Left ventricle myocardium inferior (tissue), 1 donor: ENCODE results near the gene FANCI. TPM values are rescaled to one million over a fixed set of nuclear protein-coding genes. Genes with fewer than 3 reads are reported as not detected.

Experiments
- DNase-seq: peaks from one replicate; pipeline ENCODE4 v3.0.0-alpha.2; 2020
- H3K27ac ChIP-seq: fragments of 200-600 bp; replicated peaks from 2 replicates; pipeline ENCODE4 v1.8.0; 2021
- H3K27me3 ChIP-seq: fragments of 200-600 bp; 2 replicates; pipeline ENCODE4 v1.8.0; 2021; ENCODE audit warnings: low read depth
- H3K36me3 ChIP-seq: fragments of 200-600 bp; 2 replicates; pipeline ENCODE4 v1.8.0; 2021
- H3K4me1 ChIP-seq: fragments of 200-600 bp; 2 replicates; pipeline ENCODE4 v1.8.0; 2021
- H3K4me3 ChIP-seq: fragments of 200-600 bp; 2 replicates; pipeline ENCODE4 v1.8.0; 2021; ENCODE audit warnings: mild to moderate bottlenecking, moderate library complexity
- H3K9me3 ChIP-seq: fragments of 200-600 bp; replicated peaks from 2 replicates; pipeline ENCODE4 v1.8.0; 2021
- CTCF ChIP-seq: fragments of 200-600 bp; IDR thresholded peaks from 2 replicates; pipeline ENCODE4 v1.8.0; 2021; ENCODE audit warnings: antibody characterized with exemption, mild to moderate bottlenecking, borderline replicate concordance
- intact Hi-C: fragments of 100-400 bp; cut with micrococcal nuclease; formaldehyde crosslinking; loops from one replicate; pipeline ENCODE4 v1.11.0; 2022
- total RNA-seq: library from RNA; stranded (reverse); fragmentation: NEBNext Ultra II Directional; extraction: Animal tissue kit (Norgen Biotek cat#: 25700); gene quantifications from one replicate; pipeline ENCODE4 v1.2.1, GENCODE V29; 2021
- donor health status: DM: no; HTN: yes; CAD: no; lungs with severe emphysema.

The FANCI gene
- total RNA-seq, 1 donor from 2014 or later = 2.7 TPM

- DNase-seq = no peak
- H3K36me3 ChIP-seq = peaks cover 35% of the 10 kb centered on the region
- H3K9me3 ChIP-seq = no peaks in the 10 kb centered on the region
- H3K27me3 ChIP-seq = no peaks in the 10 kb centered on the region
- no peak overlapping the region for H3K4me3 ChIP-seq
- no peak overlapping the region for H3K27ac ChIP-seq
- H3K4me1 ChIP-seq = peaks cover 40% of the 10 kb centered on the region
- no peak for TF ChIP-seq CTCF
- intact Hi-C loops = no loop called here
These were observed 42.2 kb upstream of the FANCI start for GRCh38 chr15:89201465-89202005.

DNA sequence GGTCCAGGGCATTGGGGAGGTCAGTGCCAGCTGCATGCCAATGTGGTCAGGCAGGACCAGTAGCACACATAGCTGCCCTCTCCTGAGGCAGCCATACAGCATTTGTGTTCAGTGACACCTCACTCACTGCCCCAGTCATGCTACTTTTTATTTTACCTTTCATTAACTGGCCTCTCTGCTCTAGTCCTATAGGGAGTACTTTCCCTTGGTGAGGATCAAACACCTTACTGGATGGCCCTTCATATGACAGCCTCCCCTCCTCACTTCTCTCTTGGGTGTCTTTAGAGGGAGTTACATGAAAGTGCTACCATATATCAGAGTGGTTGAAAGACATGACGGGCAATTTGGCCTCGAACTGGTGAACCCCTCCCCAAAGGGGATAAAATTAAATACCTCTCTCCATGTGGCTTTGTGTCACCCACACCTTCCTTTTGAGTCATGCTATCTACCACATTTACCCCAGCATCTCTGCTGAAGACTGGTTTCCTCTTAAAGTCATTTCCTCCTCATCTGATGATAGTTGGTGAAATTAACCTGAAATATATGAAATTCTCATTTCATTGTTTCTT lies 40.0 kb upstream of the FANCI start:
- intact Hi-C loops = no loop called here
- no peak for TF ChIP-seq CTCF
- Histone ChIP-seq H3K9me3 (no peaks in the 10 kb centered on the region), H3K27ac (no peak overlapping the region), H3K36me3 (peaks cover 17% of the 10 kb centered on the region), H3K27me3 (no peaks in the 10 kb centered on the region), H3K4me3 (no peak overlapping the region), H3K4me1 (peaks cover 27% of the 10 kb centered on the region)
- DNase-seq = no peak

- Histone ChIP-seq H3K27ac (no peak overlapping the region), H3K4me1 (peaks cover 8% of the 10 kb centered on the region), H3K36me3 (peaks cover 5% of the 10 kb centered on the region), H3K4me3 (no peak overlapping the region), H3K9me3 (no peaks in the 10 kb centered on the region), H3K27me3 (no peaks in the 10 kb centered on the region)
- DNase-seq = no peak
- no peak for TF ChIP-seq CTCF
- intact Hi-C loops = no loop called here
These were observed 37.7 kb upstream of the FANCI start for GRCh38 chr15:89205991-89206585.

DNA sequence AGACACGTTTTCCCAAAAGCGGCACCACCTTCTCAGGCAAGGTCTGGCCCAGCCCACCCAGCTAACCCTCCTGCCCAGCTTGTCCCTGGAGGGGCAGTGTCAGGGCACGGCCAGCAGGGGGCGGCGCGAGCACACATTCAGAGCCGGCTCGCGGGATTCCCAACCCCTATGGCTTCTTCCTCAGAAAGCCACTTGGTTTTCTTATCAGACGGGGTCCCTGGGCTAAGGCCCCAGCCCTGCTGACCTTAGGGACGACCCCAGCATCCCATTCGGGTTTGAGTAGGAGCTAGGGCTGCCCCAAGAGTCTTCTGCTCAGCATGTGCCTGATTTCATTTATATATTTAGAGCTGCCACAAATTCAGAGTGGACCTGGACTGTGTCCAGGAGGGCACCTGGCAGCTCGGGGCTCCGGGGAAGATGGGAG lies 36.9 kb upstream of the FANCI start:
- intact Hi-C loops = no loop called here
- Histone ChIP-seq H3K9me3 (no peaks in the 10 kb centered on the region), H3K4me1 (peaks cover 8% of the 10 kb centered on the region), H3K27ac (no peak overlapping the region), H3K4me3 (peak overlapping the region; percentile 24), H3K27me3 (no peaks in the 10 kb centered on the region), H3K36me3 (no peaks in the 10 kb centered on the region)
- TF ChIP-seq CTCF = peak; percentile 98
- DNase-seq = peak; percentile 67

DNA sequence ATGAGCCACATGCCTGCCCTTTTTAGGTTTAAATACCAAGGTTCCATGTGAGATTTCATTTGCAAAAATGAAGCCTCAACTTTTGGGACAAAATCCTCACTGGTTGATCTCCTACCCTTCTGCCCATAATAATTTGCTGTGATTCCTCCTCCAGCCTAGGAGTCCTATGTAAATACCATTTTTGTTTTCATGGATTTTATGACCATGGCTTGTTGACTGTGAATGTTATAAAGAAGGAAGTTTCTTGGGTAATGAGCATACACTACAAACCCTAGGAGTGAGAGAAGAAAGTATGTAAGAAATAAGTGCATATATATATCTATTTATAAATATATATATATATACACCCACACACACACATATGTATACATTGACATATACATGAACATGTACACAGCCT lies 35.5 kb upstream of the FANCI start:
- intact Hi-C loops = no loop called here
- H3K4me3 ChIP-seq = no peak overlapping the region
- no peaks in the 10 kb centered on the region for H3K9me3 ChIP-seq
- no peaks in the 10 kb centered on the region for H3K27me3 ChIP-seq
- no peak for TF ChIP-seq CTCF
- no peak overlapping the region for H3K27ac ChIP-seq
- H3K4me1 ChIP-seq = peaks cover 8% of the 10 kb centered on the region
- no peak for DNase-seq
- H3K36me3 ChIP-seq = no peaks in the 10 kb centered on the region
